NOMO-1 treated with DMSO at 0.1 percent for 48 hours (cell line): ENCODE measurements around the gene TSPOAP1.

Experiments used
- DNase-seq: peaks from one replicate; lab custom pipeline; 2025; ENCODE audit not compliant: unreplicated experiment; lab: John Stamatoyannopoulos, UW

TSPOAP1 gene, protein sequence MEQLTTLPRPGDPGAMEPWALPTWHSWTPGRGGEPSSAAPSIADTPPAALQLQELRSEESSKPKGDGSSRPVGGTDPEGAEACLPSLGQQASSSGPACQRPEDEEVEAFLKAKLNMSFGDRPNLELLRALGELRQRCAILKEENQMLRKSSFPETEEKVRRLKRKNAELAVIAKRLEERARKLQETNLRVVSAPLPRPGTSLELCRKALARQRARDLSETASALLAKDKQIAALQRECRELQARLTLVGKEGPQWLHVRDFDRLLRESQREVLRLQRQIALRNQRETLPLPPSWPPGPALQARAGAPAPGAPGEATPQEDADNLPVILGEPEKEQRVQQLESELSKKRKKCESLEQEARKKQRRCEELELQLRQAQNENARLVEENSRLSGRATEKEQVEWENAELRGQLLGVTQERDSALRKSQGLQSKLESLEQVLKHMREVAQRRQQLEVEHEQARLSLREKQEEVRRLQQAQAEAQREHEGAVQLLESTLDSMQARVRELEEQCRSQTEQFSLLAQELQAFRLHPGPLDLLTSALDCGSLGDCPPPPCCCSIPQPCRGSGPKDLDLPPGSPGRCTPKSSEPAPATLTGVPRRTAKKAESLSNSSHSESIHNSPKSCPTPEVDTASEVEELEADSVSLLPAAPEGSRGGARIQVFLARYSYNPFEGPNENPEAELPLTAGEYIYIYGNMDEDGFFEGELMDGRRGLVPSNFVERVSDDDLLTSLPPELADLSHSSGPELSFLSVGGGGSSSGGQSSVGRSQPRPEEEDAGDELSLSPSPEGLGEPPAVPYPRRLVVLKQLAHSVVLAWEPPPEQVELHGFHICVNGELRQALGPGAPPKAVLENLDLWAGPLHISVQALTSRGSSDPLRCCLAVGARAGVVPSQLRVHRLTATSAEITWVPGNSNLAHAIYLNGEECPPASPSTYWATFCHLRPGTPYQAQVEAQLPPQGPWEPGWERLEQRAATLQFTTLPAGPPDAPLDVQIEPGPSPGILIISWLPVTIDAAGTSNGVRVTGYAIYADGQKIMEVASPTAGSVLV (N-terminal part only)

GRCh38 chr17:58328195-58329034 is at the start of gene TSPOAP1:
TSPOAP1 (minus strand) TSS chr17:58328795; CDS start chr17:58327920, 875 bp downstream.
- DNase-seq, result peak; percentile 92

- peak; percentile 9 for DNase-seq
Measured at GRCh38 chr17:58377661-58378060, 49.1 kb upstream of the TSPOAP1 start.

DNA sequence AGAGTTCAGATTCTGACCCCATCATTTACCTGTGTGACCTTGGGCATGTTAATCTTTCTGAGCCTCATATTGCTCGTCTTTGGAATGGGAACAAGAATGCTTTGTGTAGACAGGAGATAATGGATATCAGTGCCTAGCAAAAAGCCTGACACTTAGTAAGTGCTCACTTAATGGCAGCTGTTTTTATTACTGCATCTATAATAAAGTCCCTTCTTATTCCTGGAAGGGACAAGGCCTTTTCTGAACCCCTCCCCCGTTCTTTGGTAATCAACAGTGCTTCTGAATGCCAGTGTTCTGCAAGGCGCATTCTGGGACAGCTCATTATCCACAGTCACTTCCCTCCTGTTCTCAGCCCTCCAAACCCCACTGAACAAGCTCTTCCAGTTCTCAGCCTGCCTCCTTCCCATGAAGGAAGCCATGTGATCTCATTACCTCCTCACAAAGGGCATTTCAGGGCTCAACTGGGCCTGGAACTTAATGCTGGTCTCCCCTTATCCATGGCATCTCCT is 48.6 kb upstream of the TSPOAP1 start:
- no peak for DNase-seq

GRCh38 chr17:58376472-58377000 is 47.9 kb upstream of the TSPOAP1 start:
- peak; percentile 86 for DNase-seq

- peak; percentile 34 for DNase-seq
Measured at GRCh38 chr17:58375811-58376210, 47.2 kb upstream of the TSPOAP1 start.

DNA sequence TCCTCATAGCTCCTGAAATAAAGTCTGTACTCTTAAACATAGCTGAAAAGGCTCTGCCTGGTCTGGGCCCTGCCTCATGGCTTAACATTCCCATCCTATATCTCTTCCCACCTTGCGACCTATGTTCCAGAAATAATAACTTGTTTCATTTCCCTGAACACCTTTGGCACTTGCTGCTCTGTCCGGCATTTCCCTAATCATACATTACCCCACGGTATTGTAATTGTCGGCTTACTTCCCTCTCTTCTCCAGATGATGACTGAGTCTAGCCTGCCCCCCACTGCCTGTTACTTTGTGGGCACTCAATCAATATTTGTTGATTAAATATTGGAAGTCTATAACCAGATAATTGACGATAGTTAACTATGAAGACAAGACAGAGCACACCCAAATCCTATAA is 46.7 kb upstream of the TSPOAP1 start:
- DNase-seq, result peak; percentile 54

GRCh38 chr17:58373923-58374322 is 45.3 kb upstream of the TSPOAP1 start:
- no peak for DNase-seq

- no peak for DNase-seq
Measured at GRCh38 chr17:58373003-58373402, 44.4 kb upstream of the TSPOAP1 start.

- DNase-seq, result no peak
Measured at GRCh38 chr17:58371300-58371950, 42.8 kb upstream of the TSPOAP1 start.

- no peak for DNase-seq
Measured at GRCh38 chr17:58370716-58371115, 42.1 kb upstream of the TSPOAP1 start.

DNA sequence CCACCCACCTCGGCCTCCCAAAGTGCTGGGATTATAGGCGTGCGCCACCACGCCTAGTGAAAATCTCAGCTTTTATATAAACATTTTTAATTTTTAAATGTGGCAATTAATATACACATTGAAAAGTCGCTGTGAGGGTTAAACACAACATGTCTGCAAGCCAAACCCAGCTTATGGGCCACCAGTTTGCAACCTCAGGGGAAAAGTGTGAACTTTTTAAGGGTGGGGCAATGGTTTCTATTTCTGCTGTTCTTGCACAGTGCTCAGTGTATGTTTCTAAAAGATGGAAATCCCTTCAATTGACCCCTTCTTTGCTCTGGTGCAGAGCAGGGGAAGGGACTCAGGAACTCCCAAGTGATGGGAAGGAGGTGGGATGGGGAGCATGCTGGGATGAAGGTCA is 41.7 kb upstream of the TSPOAP1 start:
- DNase-seq, result no peak

DNA sequence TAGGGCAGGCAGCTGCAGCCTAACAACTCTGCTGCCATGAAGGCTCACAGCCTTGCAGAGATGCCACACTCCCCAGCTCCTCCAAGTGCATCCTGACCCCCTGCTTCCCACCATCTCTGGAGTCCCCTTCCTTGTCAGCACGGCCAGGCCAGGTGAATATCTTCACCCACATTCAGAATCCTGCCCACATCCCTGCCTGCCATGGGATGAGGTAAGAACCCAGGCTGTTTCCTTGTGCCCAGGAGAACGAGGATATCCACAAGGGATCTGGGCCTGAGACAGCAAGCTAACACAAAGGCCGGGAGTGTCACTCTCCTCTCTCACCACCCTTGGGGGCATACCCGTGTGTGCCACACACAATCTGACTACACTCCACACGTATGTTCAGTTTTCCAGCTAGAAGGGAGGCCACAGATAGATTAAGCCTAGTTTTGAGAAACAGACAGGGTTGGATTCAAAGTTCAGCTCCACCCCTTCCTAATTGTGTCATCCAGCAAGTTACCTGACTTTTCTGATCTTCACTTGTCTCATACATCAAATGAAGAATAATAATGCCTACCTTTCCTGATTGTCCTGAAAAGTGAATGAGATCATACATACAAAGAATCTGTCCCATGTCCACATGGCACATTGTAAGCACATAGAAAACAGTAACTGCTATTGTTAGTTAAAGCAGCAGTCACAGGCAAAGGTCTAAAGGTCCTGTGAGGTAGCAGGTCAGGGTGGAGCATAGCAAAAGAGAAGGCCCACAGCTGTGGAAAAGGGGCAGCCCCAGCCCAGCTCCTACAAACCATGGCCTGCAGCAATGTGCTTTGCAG is 40.8 kb upstream of the TSPOAP1 start:
- DNase-seq, result no peak

- no peak for DNase-seq
Measured at GRCh38 chr17:58368860-58369213, 40.2 kb upstream of the TSPOAP1 start.

DNA sequence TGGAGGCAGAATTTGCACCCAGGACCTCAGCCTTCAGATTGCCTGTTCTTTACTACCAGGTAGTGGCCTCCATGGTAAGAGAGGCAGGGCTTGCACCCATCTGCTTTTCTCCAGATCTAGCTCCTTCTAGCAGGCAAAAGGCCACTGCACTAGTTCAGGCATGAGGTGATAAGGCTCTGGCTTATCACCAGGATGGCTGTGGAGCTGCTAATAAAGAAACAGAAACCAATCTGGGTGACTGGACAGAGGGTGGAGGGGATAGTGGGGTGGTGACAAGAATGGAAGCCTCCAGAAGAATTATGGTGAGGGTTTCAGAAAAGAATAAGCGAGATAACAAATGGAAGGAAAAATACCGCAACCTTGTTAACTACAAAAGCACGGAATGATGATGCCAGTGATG is 38.9 kb upstream of the TSPOAP1 start:
- no peak for DNase-seq

GRCh38 chr17:58365980-58366595 is 37.5 kb upstream of the TSPOAP1 start:
- DNase-seq, result no peak

- DNase-seq, result no peak
Measured at GRCh38 chr17:58365185-58365979, 36.8 kb upstream of the TSPOAP1 start.

GRCh38 chr17:58364270-58364942 is 35.8 kb upstream of the TSPOAP1 start:
- DNase-seq, result no peak
